HCT116 (cell line): Measurements from ENCODE around the gene CALN1. TPM values are rescaled to one million over a fixed set of nuclear protein-coding genes. Genes with fewer than 3 reads are reported as not detected.

Experiments used
- ATAC-seq: fragments of 200-7000 bp; cut with Tn5 transposase; 2 replicates; pipeline ENCODE4 v1.9.1; 2020; ENCODE audit warnings: mild to moderate bottlenecking, moderate library complexity
- BruUV-seq: library from RNA; stranded (reverse); fragments of 400-500 nt; replicated peaks from 2 replicates; lab custom pipeline; 2021; lab: Mats Ljungman, UMichigan
- CTCF ChIA-PET: fragments of 300-600 bp; sonication (Branson Sonifier 250); formaldehyde crosslinking; loops from one replicate; lab custom pipeline; 2021; ENCODE audit warnings: antibody characterized with exemption; lab: Charles Lee
- POLR2A ChIA-PET: fragments of 300-600, 350-600 bp; sonication (Branson Sonifier 250); formaldehyde crosslinking; loops from one replicate; lab custom pipeline; 2021; ENCODE audit warnings: antibody characterized with exemption; lab: Charles Lee
- RAD21 ChIA-PET, 2 experiments: fragments of 300-600 bp; sonication (Branson Sonifier 250); formaldehyde crosslinking; loops; one replicate each; lab custom pipeline; 2023; ENCODE audit warnings: low total read pairs in 2 of 2; ENCODE audit not compliant: uncharacterized antibody in 2 of 2, unreplicated experiment in 2 of 2, low non-redundant PET in 1 of 2; lab: Charles Lee
- DNase-seq: peaks from one replicate; pipeline ENCODE4 v3.0.0-alpha.2; 2010; ENCODE audit warnings: low read depth, low spot score
- H2AFZ ChIP-seq: fragments of 200-600 bp; shearing (Covaris generic), sonication (generic); 2 replicates; pipeline ENCODE4 v1.6.1; 2017; ENCODE audit warnings: low read depth, mixed run types, mixed read lengths, antibody characterized with exemption, low read length; ENCODE audit not compliant: poor library complexity, severe bottlenecking
- H3K27ac ChIP-seq: 2 replicates; pipeline ENCODE4 v1.5.1; 2012; ENCODE audit warnings: low read depth, low read length
- H3K27me3 ChIP-seq: fragments of 200-600 bp; sonication (generic); 2 replicates; pipeline ENCODE4 v1.6.1; 2016; ENCODE audit warnings: mixed run types, low read length, mixed read lengths; ENCODE audit not compliant: insufficient read depth
- H3K36me3 ChIP-seq, 2 experiments: fragments of 200-500 bp in 1 of 2; fragments of 200-600 bp in 1 of 2; sonication (Bioruptor generic) in 1 of 2; sonication (generic) in 1 of 2; 2 replicates each; pipeline versions ENCODE4 v1.5.1 to v1.6.1; 2014 to 2016; ENCODE audit warnings: low read length in 2 of 2, inconsistent platforms in 1 of 2, mixed read lengths in 1 of 2, mixed run types in 1 of 2; ENCODE audit not compliant: insufficient read depth in 2 of 2, control insufficient read depth in 1 of 2
- H3K4me1 ChIP-seq, 2 experiments: fragments of 200-600 bp in 1 of 2; sonication (generic) in 1 of 2; 2 replicates each; pipeline versions ENCODE4 v1.5.1 to v1.6.1; 2012 to 2017; ENCODE audit warnings: low read length in 2 of 2, inconsistent platforms in 1 of 2, mild to moderate bottlenecking in 1 of 2, mixed read lengths in 1 of 2, mixed run types in 1 of 2, moderate library complexity in 1 of 2; ENCODE audit not compliant: insufficient read depth in 2 of 2, control insufficient read depth in 1 of 2
- H3K4me2 ChIP-seq: fragments of 200-600 bp; sonication (generic); 2 replicates; pipeline ENCODE4 v1.6.1; 2017; ENCODE audit warnings: mixed run types, low read length, mixed read lengths
- H3K4me3 ChIP-seq, 2 experiments: fragments of 200-600 bp in 1 of 2; sonication (generic) in 1 of 2; replicated peaks in 1 of 2; 2 replicates each; pipeline ENCODE4 v1.5.1; 2011 to 2016; ENCODE audit warnings: low read length in 2 of 2, control low read depth in 1 of 2, low read depth in 1 of 2, mild to moderate bottlenecking in 1 of 2, mixed read lengths in 1 of 2, mixed run types in 1 of 2
- H3K79me2 ChIP-seq: fragments of 200-600 bp; sonication (generic); 2 replicates; pipeline ENCODE4 v1.6.1; 2017; ENCODE audit warnings: mild to moderate bottlenecking, mixed run types, low read length, moderate library complexity, mixed read lengths; ENCODE audit not compliant: insufficient read depth
- H3K9ac ChIP-seq: fragments of 200-600 bp; sonication (generic); 2 replicates; pipeline ENCODE4 v1.6.1; 2016; ENCODE audit warnings: low read length, mixed read lengths
- H3K9me2 ChIP-seq: fragments of 200-600 bp; sonication (generic), shearing (Covaris generic); 2 replicates; pipeline ENCODE4 v1.6.1; 2017; ENCODE audit warnings: mixed run types, mild to moderate bottlenecking, moderate library complexity; ENCODE audit not compliant: insufficient read depth
- H3K9me3 ChIP-seq, 2 experiments: fragments of 200-500 bp in 1 of 2; fragments of 200-600 bp in 1 of 2; sonication (Bioruptor generic) in 1 of 2; sonication (generic) in 1 of 2; 2 replicates each; pipeline ENCODE4 v1.6.1; 2014 to 2017; ENCODE audit warnings: low read length in 2 of 2, mixed read lengths in 2 of 2, inconsistent platforms in 1 of 2, low read depth in 1 of 2, mild to moderate bottlenecking in 1 of 2, mixed run types in 1 of 2, moderate library complexity in 1 of 2; ENCODE audit not compliant: control insufficient read depth in 1 of 2, insufficient read depth in 1 of 2
- H4K20me1 ChIP-seq: fragments of 200-600 bp; sonication (generic), shearing (Covaris generic); 2 replicates; pipeline ENCODE4 v1.6.1; 2017; ENCODE audit warnings: mixed run types, mild to moderate bottlenecking, moderate library complexity; ENCODE audit not compliant: insufficient read depth
- ATF3 ChIP-seq: IDR thresholded peaks from 2 replicates; pipeline ENCODE4 v1.6.1; 2012
- CBX3 ChIP-seq: IDR thresholded peaks from 2 replicates; pipeline ENCODE4 v1.6.1; 2012; ENCODE audit warnings: low read depth
- CEBPB ChIP-seq: IDR thresholded peaks from 2 replicates; pipeline ENCODE4 v1.6.1; 2012; ENCODE audit warnings: low read depth
- CTCF ChIP-seq, 3 experiments: fragments of 200-600 bp in 1 of 3; sonication (generic) in 1 of 3; IDR thresholded peaks in 2 of 3; conservative IDR thresholded peaks in 1 of 3; 2 replicates each; pipeline ENCODE4 v1.5.1; 2012 to 2017; ENCODE audit warnings: low read depth in 2 of 3, low read length in 2 of 3, antibody characterized with exemption in 1 of 3, borderline replicate concordance in 1 of 3, control low read depth in 1 of 3, mild to moderate bottlenecking in 1 of 3, mixed read lengths in 1 of 3, mixed run types in 1 of 3, moderate library complexity in 1 of 3; ENCODE audit not compliant: insufficient read depth in 1 of 3
- ELF1 ChIP-seq: IDR thresholded peaks from 2 replicates; pipeline ENCODE4 v1.6.1; 2012; ENCODE audit warnings: low read depth, borderline replicate concordance
- POLR2A ChIP-seq: IDR thresholded peaks from 2 replicates; pipeline ENCODE4 v1.7.0; 2011; ENCODE audit warnings: borderline replicate concordance; ENCODE audit not compliant: insufficient read depth, insufficient read length; ENCODE audit errors: extremely low read depth
- POLR2AphosphoS5 ChIP-seq: IDR thresholded peaks from 2 replicates; pipeline ENCODE4 v1.6.1; 2011; ENCODE audit warnings: mild to moderate bottlenecking, low read depth, low read length, moderate library complexity
- RAD21 ChIP-seq: IDR thresholded peaks from 2 replicates; pipeline ENCODE4 v1.6.1; 2012; ENCODE audit warnings: low read depth, mild to moderate bottlenecking
- REST ChIP-seq: IDR thresholded peaks from 2 replicates; pipeline ENCODE4 v1.6.1; 2012; ENCODE audit warnings: low read depth
- SRF ChIP-seq: IDR thresholded peaks from 2 replicates; pipeline ENCODE4 v1.6.1; 2012; ENCODE audit warnings: low read depth
- TCF7L2 ChIP-seq: IDR thresholded peaks from 2 replicates; pipeline ENCODE4 v1.7.0; 2011; ENCODE audit warnings: borderline replicate concordance, inconsistent platforms; ENCODE audit not compliant: insufficient read depth, insufficient read length; ENCODE audit errors: extremely low read depth
- YY1 ChIP-seq: IDR thresholded peaks from 2 replicates; pipeline ENCODE4 v1.6.1; 2011; ENCODE audit warnings: low read length, low read depth, moderate library complexity, mild to moderate bottlenecking; ENCODE audit not compliant: insufficient replicate concordance; ENCODE audit errors: extremely low read depth
- intact Hi-C: fragments of 100-400 bp; cut with micrococcal nuclease; formaldehyde crosslinking; loops from 2 replicates; pipeline ENCODE4 v1.10.0; 2022
- total RNA-seq: library from RNA; stranded (reverse); gene quantifications from one replicate; pipeline ENCODE4 v1.2.1, GENCODE V29; 2021; ENCODE audit not compliant: unreplicated experiment
- TF ChIP-seq, protein P1 (sequence below): IDR thresholded peaks from 2 replicates; pipeline ENCODE4 v1.6.1; 2011; ENCODE audit warnings: mild to moderate bottlenecking, low read length, moderate library complexity; ENCODE audit not compliant: insufficient replicate concordance; ENCODE audit errors: extremely low read depth
- TF ChIP-seq, protein P2 (sequence below): IDR thresholded peaks from 2 replicates; pipeline ENCODE4 v1.6.1; 2012

Gene CALN1
- total RNA-seq, 1 experiment from 2014 or later, result 0.17 TPM

GRCh38 chr7:72405871-72406270 is 6.3 kb downstream of the CALN1 start (continued):
- TF ChIP-seq, protein P1, sequence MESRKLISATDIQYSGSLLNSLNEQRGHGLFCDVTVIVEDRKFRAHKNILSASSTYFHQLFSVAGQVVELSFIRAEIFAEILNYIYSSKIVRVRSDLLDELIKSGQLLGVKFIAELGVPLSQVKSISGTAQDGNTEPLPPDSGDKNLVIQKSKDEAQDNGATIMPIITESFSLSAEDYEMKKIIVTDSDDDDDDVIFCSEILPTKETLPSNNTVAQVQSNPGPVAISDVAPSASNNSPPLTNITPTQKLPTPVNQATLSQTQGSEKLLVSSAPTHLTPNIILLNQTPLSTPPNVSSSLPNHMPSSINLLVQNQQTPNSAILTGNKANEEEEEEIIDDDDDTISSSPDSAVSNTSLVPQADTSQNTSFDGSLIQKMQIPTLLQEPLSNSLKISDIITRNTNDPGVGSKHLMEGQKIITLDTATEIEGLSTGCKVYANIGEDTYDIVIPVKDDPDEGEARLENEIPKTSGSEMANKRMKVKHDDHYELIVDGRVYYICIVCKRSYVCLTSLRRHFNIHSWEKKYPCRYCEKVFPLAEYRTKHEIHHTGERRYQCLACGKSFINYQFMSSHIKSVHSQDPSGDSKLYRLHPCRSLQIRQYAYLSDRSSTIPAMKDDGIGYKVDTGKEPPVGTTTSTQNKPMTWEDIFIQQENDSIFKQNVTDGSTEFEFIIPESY, result no peak
- TF ChIP-seq YY1, result no peak
- TF ChIP-seq, protein P2, sequence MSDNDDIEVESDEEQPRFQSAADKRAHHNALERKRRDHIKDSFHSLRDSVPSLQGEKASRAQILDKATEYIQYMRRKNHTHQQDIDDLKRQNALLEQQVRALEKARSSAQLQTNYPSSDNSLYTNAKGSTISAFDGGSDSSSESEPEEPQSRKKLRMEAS, result no peak
- no peak for TF ChIP-seq ELF1
- TF ChIP-seq TCF7L2, result no peak

DNA sequence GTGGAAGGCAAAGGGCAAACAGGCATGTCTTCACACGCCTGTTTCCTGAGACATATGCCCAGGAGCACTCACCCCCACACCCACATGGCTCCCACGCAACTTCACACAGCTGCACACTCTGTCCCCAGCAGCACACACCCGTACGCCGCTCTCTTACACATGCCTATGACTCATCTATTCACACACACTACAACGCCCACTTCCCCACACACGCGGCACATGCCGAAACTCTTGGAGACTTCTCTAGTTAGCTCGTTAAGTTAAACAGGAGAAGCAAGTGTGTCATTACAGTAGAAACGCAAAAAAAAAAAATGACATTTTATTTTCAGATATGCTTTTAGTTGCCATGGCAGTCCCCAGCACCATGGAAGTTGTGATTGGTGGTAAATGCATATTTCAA is 6.7 kb downstream of the CALN1 start:
- intact Hi-C loops, result no loop called here
- no TSS peak for BruUV-seq
- no peaks in the 10 kb centered on the region for H4K20me1 ChIP-seq
- H3K79me2 ChIP-seq, result no peaks in the 10 kb centered on the region
- no peak for DNase-seq
- ChIA-PET POLR2A (no interaction called here), RAD21 (no interaction called here), CTCF (no interaction called here)
- H3K9me3 ChIP-seq, result no peaks in the 10 kb centered on the region
- no peak overlapping the region for H3K4me3 ChIP-seq
- peaks cover 16% of the 10 kb centered on the region; the same call in 1 of the 2 replicates for H3K27me3 ChIP-seq
- H3K4me1 ChIP-seq, result no peaks in the 10 kb centered on the region
- no peak for ATAC-seq
- H3K9ac ChIP-seq, result no peak overlapping the region
- no peak overlapping the region for H3K27ac ChIP-seq
- H3K4me2 ChIP-seq, result no peak overlapping the region
- no peak overlapping the region for H2AFZ ChIP-seq
- H3K36me3 ChIP-seq, result no peaks in the 10 kb centered on the region
- no peaks in the 10 kb centered on the region for H3K9me2 ChIP-seq
- no peak for TF ChIP-seq POLR2AphosphoS5
- TF ChIP-seq CTCF (IDR thresholded peaks at IDR 0.05 in 2 of 3, conservative IDR thresholded peaks at IDR 0.05 in 1 of 3; ENCODE audit: borderline replicate concordance in 1 of 3, insufficient read depth in 1 of 3, low read depth in 2 of 3, low read length in 2 of 3), result no peak
- TF ChIP-seq, protein P1, result no peak
- no peak for TF ChIP-seq CBX3
- no peak for TF ChIP-seq YY1
- no peak for TF ChIP-seq CEBPB
- no peak for TF ChIP-seq POLR2A
- TF ChIP-seq ELF1, result no peak
- no peak for TF ChIP-seq SRF
- no peak for TF ChIP-seq REST
- TF ChIP-seq RAD21, result no peak
- TF ChIP-seq ATF3, result no peak
